Measurements from ENCODE around the gene NEDD8. TPM values are rescaled to one million over a fixed set of nuclear protein-coding genes. Genes with fewer than 3 reads are reported as not detected.

The NEDD8 gene
- total and polyA plus RNA-seq, 2 experiments from 2014 or later = 138 to 326 TPM

GRCh38 chr14:24176599-24176998 is 55.6 kb downstream of the NEDD8 start:
- no peak overlapping the region for H3K27ac ChIP-seq
- H3K4me1 ChIP-seq (ENCODE audit: insufficient read depth) = peaks cover 9% of the 10 kb centered on the region; the same call in 1 of the 2 replicates
- TF ChIP-seq EZH2 (IDR thresholded peaks at IDR 0.05; ENCODE audit: insufficient read depth, poor library complexity, severe bottlenecking) = no peak
- TF ChIP-seq EZH2phosphoT487 (IDR thresholded peaks at IDR 0.05; ENCODE audit: insufficient read depth, low read depth) = no peak
- no peaks in the 10 kb centered on the region for H3K79me2 ChIP-seq (ENCODE audit: insufficient read depth)
- H4K20me1 ChIP-seq (ENCODE audit: insufficient read depth) = no peaks in the 10 kb centered on the region
- no peak for DNase-seq
- in situ Hi-C loops (cut with MboI) = no loop called here
- no peaks in the 10 kb centered on the region for H3K9me3 ChIP-seq (ENCODE audit: low read depth)
- H3F3A ChIP-seq (ENCODE audit: insufficient read depth) = peaks cover 22% of the 10 kb centered on the region
- no peaks in the 10 kb centered on the region for H3K9me2 ChIP-seq (ENCODE audit: insufficient read depth)
- H3K36me3 ChIP-seq (ENCODE audit: low read depth) = peaks cover 28% of the 10 kb centered on the region; the same call in 1 of the 2 replicates
- H3K9ac ChIP-seq = no peak overlapping the region
- no peak overlapping the region for H2AFZ ChIP-seq
- 91 to 92% methylated on average over 5 of the region's 5 CpGs for WGBS, 2 experiments (ENCODE audit: low coverage in 1 of 2, low lambda C conversion rate in 2 of 2, missing lambda C conversion rate in 2 of 2)
- no peaks in the 10 kb centered on the region for H3K27me3 ChIP-seq (replicated peaks; ENCODE audit: insufficient read depth)
- no peak overlapping the region for H3K4me3 ChIP-seq
- H3K4me2 ChIP-seq (ENCODE audit: unreplicated experiment) = no peak overlapping the region

DNA sequence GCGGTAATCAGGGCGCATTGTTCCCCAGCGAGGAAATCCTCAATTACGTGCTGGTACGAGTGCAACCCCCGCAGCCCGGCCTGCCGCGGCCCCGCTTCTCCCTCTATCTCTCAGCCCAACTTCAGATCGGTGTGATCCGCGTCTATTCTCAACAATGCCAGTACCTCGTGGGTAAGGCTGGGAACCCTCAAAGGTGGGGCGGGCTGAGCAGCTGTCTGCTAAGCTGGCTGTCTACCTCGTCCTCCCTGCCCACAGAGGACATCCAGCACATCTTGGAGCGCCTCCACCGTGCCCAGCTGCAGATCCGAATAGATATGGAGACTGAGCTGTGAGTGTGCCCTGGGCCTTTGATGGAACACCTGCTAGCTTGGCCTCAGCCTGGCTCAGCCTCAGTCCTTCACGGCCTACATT is 59.3 kb downstream of the NEDD8 start:
- no peak overlapping the region for H3K27ac ChIP-seq
- no peaks in the 10 kb centered on the region for H3K79me2 ChIP-seq (ENCODE audit: insufficient read depth)
- in situ Hi-C loops (cut with MboI) = no loop called here
- no peaks in the 10 kb centered on the region; the same call in 1 of the 2 replicates for H3F3A ChIP-seq (ENCODE audit: insufficient read depth)
- H3K4me3 ChIP-seq = no peak overlapping the region
- DNase-seq = no peak
- no peak overlapping the region for H3K4me2 ChIP-seq (ENCODE audit: unreplicated experiment)
- H3K9me2 ChIP-seq (ENCODE audit: insufficient read depth) = no peaks in the 10 kb centered on the region
- TF ChIP-seq EZH2phosphoT487 (IDR thresholded peaks at IDR 0.05; ENCODE audit: insufficient read depth, low read depth) (no peak), EZH2 (IDR thresholded peaks at IDR 0.05; ENCODE audit: insufficient read depth, poor library complexity, severe bottlenecking) (no peak)
- H2AFZ ChIP-seq = no peak overlapping the region
- H3K27me3 ChIP-seq (replicated peaks; ENCODE audit: insufficient read depth) = no peaks in the 10 kb centered on the region
- no peaks in the 10 kb centered on the region for H4K20me1 ChIP-seq (ENCODE audit: insufficient read depth)
- no peaks in the 10 kb centered on the region for H3K9me3 ChIP-seq (ENCODE audit: low read depth)
- 90 to 91% methylated on average over 17 to 20 of the region's 20 CpGs for WGBS, 2 experiments (ENCODE audit: low coverage in 1 of 2, low lambda C conversion rate in 2 of 2, missing lambda C conversion rate in 2 of 2)
- H3K9ac ChIP-seq = no peak overlapping the region
- H3K4me1 ChIP-seq (ENCODE audit: insufficient read depth) = no peaks in the 10 kb centered on the region
- peaks cover 4% of the 10 kb centered on the region; the same call in 1 of the 2 replicates for H3K36me3 ChIP-seq (ENCODE audit: low read depth)

DNA sequence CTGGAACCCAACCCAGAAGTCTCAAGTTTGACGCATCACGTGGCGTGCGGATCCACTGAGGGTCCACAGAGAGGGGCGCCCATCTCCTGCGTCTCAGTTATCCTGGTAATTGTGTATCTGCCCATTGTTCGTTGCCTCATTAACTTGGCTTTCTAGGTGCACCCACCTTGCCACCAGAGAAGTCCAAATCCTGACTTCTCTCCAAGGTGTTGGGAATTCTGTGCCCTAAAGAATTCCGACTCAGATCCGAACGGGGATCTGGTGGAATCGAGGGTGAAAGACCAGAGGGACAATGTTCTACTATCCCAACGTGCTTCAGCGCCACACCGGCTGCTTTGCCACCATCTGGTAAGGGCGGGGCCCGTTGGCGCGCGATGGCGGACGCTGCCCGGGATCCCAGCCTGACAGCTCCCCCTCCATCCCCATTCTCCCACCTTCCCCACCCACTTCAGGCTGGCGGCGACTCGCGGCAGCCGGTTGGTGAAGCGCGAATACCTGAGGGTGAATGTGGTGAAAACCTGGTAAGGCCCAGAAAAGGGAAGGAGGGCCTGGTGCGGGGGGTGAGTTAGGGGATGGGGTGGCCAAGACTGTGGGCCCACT is 59.8 kb downstream of the NEDD8 start:
- Histone ChIP-seq H3K9me3 (ENCODE audit: low read depth) (no peaks in the 10 kb centered on the region), H3K4me3 (no peak overlapping the region), H3F3A (ENCODE audit: insufficient read depth) (no peaks in the 10 kb centered on the region; the same call in 1 of the 2 replicates), H3K9me2 (ENCODE audit: insufficient read depth) (no peaks in the 10 kb centered on the region), H3K27ac (no peak overlapping the region), H3K79me2 (ENCODE audit: insufficient read depth) (no peaks in the 10 kb centered on the region), H2AFZ (no peak overlapping the region), H3K4me2 (ENCODE audit: unreplicated experiment) (no peak overlapping the region), H3K36me3 (ENCODE audit: low read depth) (peaks cover 9% of the 10 kb centered on the region), H3K27me3 (replicated peaks; ENCODE audit: insufficient read depth) (no peaks in the 10 kb centered on the region), H3K4me1 (ENCODE audit: insufficient read depth) (no peaks in the 10 kb centered on the region), H4K20me1 (ENCODE audit: insufficient read depth) (no peaks in the 10 kb centered on the region), H3K9ac (no peak overlapping the region)
- 58 to 74% methylated on average over 24 to 30 of the region's 30 CpGs for WGBS, 2 experiments (ENCODE audit: low coverage in 1 of 2, low lambda C conversion rate in 2 of 2, missing lambda C conversion rate in 2 of 2)
- TF ChIP-seq EZH2phosphoT487 (IDR thresholded peaks at IDR 0.05; ENCODE audit: insufficient read depth, low read depth) = no peak
- TF ChIP-seq EZH2 (IDR thresholded peaks at IDR 0.05; ENCODE audit: insufficient read depth, poor library complexity, severe bottlenecking) = no peak
- in situ Hi-C loops (cut with MboI) = no loop called here
- no peak for DNase-seq

DNA sequence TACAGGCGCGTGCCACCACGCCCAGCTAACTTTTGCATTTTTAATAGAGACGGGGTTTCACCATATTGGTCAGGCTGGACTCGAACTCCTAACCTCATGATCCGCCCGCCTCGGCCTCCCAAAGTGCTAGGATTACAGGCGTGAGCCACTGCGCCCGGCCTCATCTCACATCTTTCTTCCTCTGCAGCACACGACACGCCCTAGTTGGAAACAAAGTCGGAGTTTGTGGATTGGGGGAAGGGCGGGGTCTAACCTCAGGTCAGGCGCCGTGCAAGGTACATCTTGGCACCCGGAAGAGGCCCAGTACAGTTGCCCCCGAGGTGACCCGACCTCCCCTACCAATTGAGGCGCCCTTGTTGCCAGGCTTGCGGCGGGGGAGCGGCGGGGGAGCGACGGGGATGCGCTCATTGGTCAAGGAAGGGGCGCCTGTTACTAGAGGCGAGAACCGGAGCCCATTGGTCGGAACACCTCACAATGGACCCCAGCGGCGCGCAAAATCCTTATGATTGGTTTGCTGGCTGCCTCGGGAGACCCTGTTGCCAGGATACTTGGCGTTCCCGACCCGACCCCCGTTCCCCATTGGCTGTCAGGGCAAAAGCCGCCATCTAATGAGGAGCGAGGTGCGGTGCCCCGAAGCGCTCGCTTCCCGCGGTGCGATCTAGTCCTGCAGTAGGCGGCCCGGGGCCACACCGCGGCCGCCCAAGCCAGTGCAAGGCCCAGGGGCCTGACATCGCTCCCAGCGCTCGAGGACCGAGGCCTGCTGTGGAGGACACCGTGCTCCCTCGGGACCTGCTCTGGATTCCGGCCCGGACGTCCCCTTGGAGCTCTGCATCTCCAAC is 60.5 kb downstream of the NEDD8 start, which contains the start of gene REC8:
Gene REC8 (plus strand): TSS at position 659 of the 839 bp plus-strand sequence. CDS start 473 bp downstream, outside the sequence.
- in situ Hi-C loops (cut with MboI) = no loop called here

More for the DNA sequence above, 60.5 kb downstream of the NEDD8 start, which contains the start of gene REC8:
- Histone ChIP-seq H3K4me2 (ENCODE audit: unreplicated experiment) (no peak within 1 kb of the TSS), H3F3A (ENCODE audit: insufficient read depth) (no peaks in the 10 kb centered on the region; the same call in 1 of the 2 replicates), H3K4me3 (no peak within 1 kb of the TSS), H3K9me3 (ENCODE audit: low read depth) (no peaks in the 10 kb centered on the region), H3K9ac (no peak within 1 kb of the TSS), H3K27me3 (replicated peaks; ENCODE audit: insufficient read depth) (no peaks in the 10 kb centered on the region), H3K4me1 (ENCODE audit: insufficient read depth) (no peaks in the 10 kb centered on the region), H3K9me2 (ENCODE audit: insufficient read depth) (no peaks in the 10 kb centered on the region), H3K36me3 (ENCODE audit: low read depth) (peaks cover 11% of the 10 kb centered on the region), H3K27ac (no peak within 1 kb of the TSS), H2AFZ (no peak within 1 kb of the TSS), H4K20me1 (ENCODE audit: insufficient read depth) (no peaks in the 10 kb centered on the region), H3K79me2 (ENCODE audit: insufficient read depth) (no peaks in the 10 kb centered on the region)
- 35 to 41% methylated on average over 55 to 59 of the region's 63 CpGs for WGBS, 2 experiments (ENCODE audit: low coverage in 1 of 2, low lambda C conversion rate in 2 of 2, missing lambda C conversion rate in 2 of 2)
- DNase-seq = no peak
- no peak for TF ChIP-seq EZH2phosphoT487 (IDR thresholded peaks at IDR 0.05; ENCODE audit: insufficient read depth, low read depth)
- no peak for TF ChIP-seq EZH2 (IDR thresholded peaks at IDR 0.05; ENCODE audit: insufficient read depth, poor library complexity, severe bottlenecking)

Measured in GM23248 (cell line).